Activated CD4-positive, alpha-beta T cell treated with anti-CD3 and anti-CD28 coated beads, Interleukin-2, amount 50 U/mL, for 48 hours (primary cell): ENCODE measurements around the gene CCNL2.

Experiments
- DNase-seq, 2 experiments: peaks; one replicate each; pipeline ENCODE4 v3.0.0-alpha.2; 2020

Gene CCNL2

GRCh38 chr1:1354271-1355247, 44.6 kb downstream of the CCNL2 start:
- DNase-seq: no peak

- DNase-seq: no peak
Measured at GRCh38 chr1:1353389-1354151, 45.6 kb downstream of the CCNL2 start.

- no peak for DNase-seq
Measured at GRCh38 chr1:1352786-1353388, 46.2 kb downstream of the CCNL2 start.

- no peak for DNase-seq
Measured at GRCh38 chr1:1351511-1352427, 47.4 kb downstream of the CCNL2 start.

GRCh38 chr1:1349256-1350012, 49.7 kb downstream of the CCNL2 start, which contains the start of gene DVL1:
Gene DVL1 (minus strand): TSS chr1:1349418. CDS start chr1:1349065, 353 bp downstream.
- peak; percentile 64 to 70 for DNase-seq

GRCh38 chr1:1348420-1349255, 50.5 kb downstream of the CCNL2 start:
- DNase-seq: no peak

- DNase-seq: no peak
Measured at GRCh38 chr1:1347663-1348419, 51.3 kb downstream of the CCNL2 start.

- DNase-seq: no peak
Measured at GRCh38 chr1:1347026-1347595, 52.0 kb downstream of the CCNL2 start.

- no peak for DNase-seq
Measured at GRCh38 chr1:1346501-1346890, 52.6 kb downstream of the CCNL2 start.

GRCh38 chr1:1345860-1346500, 53.2 kb downstream of the CCNL2 start:
- DNase-seq: no peak

- no peak for DNase-seq
Measured at GRCh38 chr1:1345384-1345783, 53.8 kb downstream of the CCNL2 start.

GRCh38 chr1:1344655-1345361, 54.3 kb downstream of the CCNL2 start:
- peak; percentile 61 to 71 for DNase-seq

GRCh38 chr1:1343811-1344421, 55.2 kb downstream of the CCNL2 start:
- DNase-seq: no peak

GRCh38 chr1:1342584-1343115, 56.5 kb downstream of the CCNL2 start:
- DNase-seq: no peak

GRCh38 chr1:1342061-1342562, 57.0 kb downstream of the CCNL2 start:
- DNase-seq: no peak

GRCh38 chr1:1341549-1342021, 57.5 kb downstream of the CCNL2 start:
- no peak for DNase-seq
